ENCODE results near the gene RIN3. TPM values are rescaled to one million over a fixed set of nuclear protein-coding genes. Genes with fewer than 3 reads are reported as not detected.
"Not testable (repeated sequence)": the region's sequence is repeated elsewhere in the genome, so short reads cannot be mapped to it uniquely, and the experiment has no call there.

Gene RIN3
- polyA plus RNA-seq, 4 donors: 1.8 to 18.9 (median 12.1) TPM

- Histone ChIP-seq H3K4me1 (ENCODE audit: control insufficient read depth in 3 of 3, insufficient read depth in 2 of 3, low read depth in 1 of 3, low read length in 2 of 3) (no peaks in the 10 kb centered on the region), H3K4me3 (ENCODE audit: low read depth in 1 of 3, low read length in 3 of 3) (no peak overlapping the region), H3K36me3 (ENCODE audit: control insufficient read depth in 3 of 3, insufficient read depth in 2 of 3, low read depth in 1 of 3, low read length in 3 of 3) (peaks cover 0 to 6% (median 0%) of the 10 kb centered on the region in 3 donors), H3K27me3 (ENCODE audit: control insufficient read depth in 3 of 3, insufficient read depth in 3 of 3, low read length in 3 of 3) (no peaks in the 10 kb centered on the region), H3K9me3 (ENCODE audit: control insufficient read depth in 2 of 2, insufficient read depth in 1 of 2, low read depth in 1 of 2, low read length in 1 of 2) (no peaks in the 10 kb centered on the region), H3K27ac (ENCODE audit: low read depth in 1 of 3, low read length in 2 of 3) (no peak overlapping the region)
- 71 to 84% (median 78%) methylated on average over 14 of the region's 14 CpGs for WGBS, 3 donors
- no peak for DNase-seq
- FAIRE-seq: no peak
Observed at GRCh38 chr14:92527721-92528120, 14.1 kb downstream of the RIN3 start.

DNA sequence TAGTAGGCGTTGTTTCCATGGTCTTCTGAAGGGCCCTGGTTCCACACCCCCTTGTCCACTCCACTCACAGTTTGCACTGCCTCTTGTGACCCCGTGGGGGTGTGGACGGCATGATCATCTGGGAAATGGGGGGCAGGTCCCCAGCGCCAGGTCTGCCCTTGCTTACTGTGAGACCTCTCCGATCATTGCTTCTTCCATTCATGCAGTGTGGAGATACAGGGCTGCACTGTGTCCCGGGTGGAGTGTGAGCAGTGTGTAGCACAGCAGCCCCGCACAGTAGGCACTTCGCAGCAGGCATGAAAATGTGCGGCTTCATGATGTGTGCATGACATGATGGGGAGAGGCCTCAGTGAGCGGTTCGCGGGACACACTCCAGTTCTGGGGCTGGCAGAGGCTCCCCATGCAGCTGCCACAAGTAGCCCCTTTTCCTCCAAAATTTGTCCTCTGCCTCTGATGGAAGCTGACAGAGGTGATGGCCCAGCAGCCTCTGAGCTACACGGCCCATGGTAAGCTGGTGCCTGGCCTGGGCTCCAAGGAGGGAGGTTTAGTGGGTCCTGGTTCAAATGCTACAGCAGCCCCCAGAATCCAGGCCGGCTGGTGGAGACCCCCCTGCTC is 15.0 kb downstream of the RIN3 start:
- H3K27me3 ChIP-seq (ENCODE audit: control insufficient read depth in 3 of 3, insufficient read depth in 3 of 3, low read length in 3 of 3): no peaks in the 10 kb centered on the region
- H3K36me3 ChIP-seq (ENCODE audit: control insufficient read depth in 3 of 3, insufficient read depth in 2 of 3, low read depth in 1 of 3, low read length in 3 of 3): peaks cover 0 to 6% (median 0%) of the 10 kb centered on the region in 3 donors
- no peaks in the 10 kb centered on the region for H3K4me1 ChIP-seq (ENCODE audit: control insufficient read depth in 3 of 3, insufficient read depth in 2 of 3, low read depth in 1 of 3, low read length in 2 of 3)
- no peak for FAIRE-seq
- 94 to 95% (median 94%) methylated on average over 14 of the region's 14 CpGs for WGBS, 3 donors
- no peak overlapping the region for H3K4me3 ChIP-seq (ENCODE audit: low read depth in 1 of 3, low read length in 3 of 3)
- no peaks in the 10 kb centered on the region for H3K9me3 ChIP-seq (ENCODE audit: control insufficient read depth in 2 of 2, insufficient read depth in 1 of 2, low read depth in 1 of 2, low read length in 1 of 2)
- H3K27ac ChIP-seq (ENCODE audit: low read depth in 1 of 3, low read length in 2 of 3): no peak overlapping the region
- DNase-seq: no peak

DNA sequence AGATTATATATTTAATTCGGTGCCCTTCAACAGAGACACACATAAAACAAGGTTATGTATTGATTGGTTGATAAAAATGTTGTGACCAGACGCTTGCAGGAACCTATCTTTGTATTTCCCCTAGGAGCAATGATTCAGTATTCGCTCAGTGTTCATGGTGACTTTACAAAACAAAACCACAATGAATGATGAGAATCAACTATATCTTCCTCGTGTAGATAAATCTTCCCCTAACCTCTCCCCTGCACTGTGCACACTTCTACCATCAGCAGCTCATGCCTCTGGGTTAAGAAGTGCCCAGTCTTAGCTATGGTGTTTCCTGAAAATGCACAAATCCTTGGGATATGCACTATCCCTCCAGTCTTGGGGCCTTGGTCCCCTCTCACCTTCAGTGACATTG is 16.3 kb downstream of the RIN3 start:
- Histone ChIP-seq H3K4me1 (ENCODE audit: control insufficient read depth in 3 of 3, insufficient read depth in 2 of 3, low read depth in 1 of 3, low read length in 2 of 3) (peaks cover 0 to under 1% (median 0%) of the 10 kb centered on the region in 3 donors), H3K27ac (ENCODE audit: low read depth in 1 of 3, low read length in 2 of 3) (no peak overlapping the region), H3K27me3 (ENCODE audit: control insufficient read depth in 3 of 3, insufficient read depth in 3 of 3, low read length in 3 of 3) (no peaks in the 10 kb centered on the region), H3K9me3 (ENCODE audit: control insufficient read depth in 2 of 2, insufficient read depth in 1 of 2, low read depth in 1 of 2, low read length in 1 of 2) (no peaks in the 10 kb centered on the region), H3K4me3 (ENCODE audit: low read depth in 1 of 3, low read length in 3 of 3) (no peak overlapping the region), H3K36me3 (ENCODE audit: control insufficient read depth in 3 of 3, insufficient read depth in 2 of 3, low read depth in 1 of 3, low read length in 3 of 3) (no peaks in the 10 kb centered on the region)
- DNase-seq (no peak), FAIRE-seq (no peak)
- WGBS, 3 donors: 64 to 77% (median 67%) methylated on average over 4 of the region's 4 CpGs

- 69 to 84% (median 81%) methylated on average over 16 of the region's 16 CpGs for WGBS, 3 donors
- no peak for FAIRE-seq
- peaks cover 0 to 9% (median 4%) of the 10 kb centered on the region in 3 donors for H3K4me1 ChIP-seq (ENCODE audit: control insufficient read depth in 3 of 3, insufficient read depth in 2 of 3, low read depth in 1 of 3, low read length in 2 of 3)
- DNase-seq: peak in 1 of 2 donors; percentile 39
- peak overlapping the region in 2 of 3 donors; percentile 19 to 38 for H3K27ac ChIP-seq (ENCODE audit: low read depth in 1 of 3, low read length in 2 of 3)
- no peaks in the 10 kb centered on the region for H3K27me3 ChIP-seq (ENCODE audit: control insufficient read depth in 3 of 3, insufficient read depth in 3 of 3, low read length in 3 of 3)
- no peaks in the 10 kb centered on the region for H3K9me3 ChIP-seq (ENCODE audit: control insufficient read depth in 2 of 2, insufficient read depth in 1 of 2, low read depth in 1 of 2, low read length in 1 of 2)
- no peak overlapping the region for H3K4me3 ChIP-seq (ENCODE audit: low read depth in 1 of 3, low read length in 3 of 3)
- no peaks in the 10 kb centered on the region for H3K36me3 ChIP-seq (ENCODE audit: control insufficient read depth in 3 of 3, insufficient read depth in 2 of 3, low read depth in 1 of 3, low read length in 3 of 3)
Observed at GRCh38 chr14:92531106-92531873, 17.7 kb downstream of the RIN3 start.

- H3K27me3 ChIP-seq (ENCODE audit: control insufficient read depth in 3 of 3, insufficient read depth in 3 of 3, low read length in 3 of 3): no peaks in the 10 kb centered on the region
- FAIRE-seq (no peak), DNase-seq (peak in 1 of 2 donors; percentile 38)
- H3K4me1 ChIP-seq (ENCODE audit: control insufficient read depth in 3 of 3, insufficient read depth in 2 of 3, low read depth in 1 of 3, low read length in 2 of 3): peaks cover 0 to 9% (median 4%) of the 10 kb centered on the region in 3 donors
- no peak overlapping the region for H3K4me3 ChIP-seq (ENCODE audit: low read depth in 1 of 3, low read length in 3 of 3)
- H3K9me3 ChIP-seq (ENCODE audit: control insufficient read depth in 2 of 2, insufficient read depth in 1 of 2, low read depth in 1 of 2, low read length in 1 of 2): no peaks in the 10 kb centered on the region
- 53 to 66% (median 54%) methylated on average over 9 to 10 of the region's 10 CpGs for WGBS, 3 donors
- H3K36me3 ChIP-seq (ENCODE audit: control insufficient read depth in 3 of 3, insufficient read depth in 2 of 3, low read depth in 1 of 3, low read length in 3 of 3): no peaks in the 10 kb centered on the region
- peak overlapping the region in 2 of 3 donors; percentile 12 to 57 for H3K27ac ChIP-seq (ENCODE audit: low read depth in 1 of 3, low read length in 2 of 3)
Observed at GRCh38 chr14:92532490-92533163, 19.0 kb downstream of the RIN3 start.

DNA sequence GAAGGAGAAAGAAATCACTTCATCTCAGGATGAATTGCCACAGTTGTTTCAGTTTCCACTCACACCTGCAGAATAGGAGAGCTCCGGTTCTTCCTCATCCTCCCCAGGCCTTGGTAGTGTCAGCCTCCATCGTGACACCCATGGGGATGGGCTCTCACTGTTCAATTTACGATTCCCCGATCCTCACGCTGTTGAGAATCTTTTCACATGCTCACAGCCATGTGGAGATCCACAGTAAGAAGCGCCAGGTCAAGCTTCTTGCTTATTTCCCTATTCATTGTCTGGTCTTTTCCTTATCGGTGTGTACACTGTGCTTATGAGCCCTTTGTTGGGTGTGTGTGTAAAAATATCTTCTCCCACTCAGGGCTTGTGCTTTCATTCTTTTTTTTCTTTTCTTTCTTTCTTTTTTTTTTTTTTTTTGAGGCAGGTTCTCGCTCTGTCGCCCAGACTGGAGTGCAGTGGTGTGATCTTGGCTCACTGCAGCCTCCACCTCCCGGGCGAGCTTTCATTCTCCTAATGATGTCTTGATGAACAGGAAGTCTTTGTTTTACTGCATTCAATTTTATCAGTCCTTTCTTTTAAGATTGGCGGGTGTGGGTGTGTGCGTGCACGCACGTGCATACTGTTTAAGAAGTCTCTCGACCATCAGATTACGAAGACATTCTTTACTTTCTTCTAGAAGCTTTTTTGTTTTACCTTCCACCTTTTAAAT is 21.5 kb downstream of the RIN3 start:
- DNase-seq (peak; percentile 58 to 71), FAIRE-seq (no peak)
- no peaks in the 10 kb centered on the region for H3K36me3 ChIP-seq (ENCODE audit: control insufficient read depth in 3 of 3, insufficient read depth in 2 of 3, low read depth in 1 of 3, low read length in 3 of 3)
- H3K27ac ChIP-seq (ENCODE audit: low read depth in 1 of 3, low read length in 2 of 3): peak overlapping the region in 2 of 3 donors; percentile 48 to 69
- 6 to 38% (median 17%) methylated on average over 17 of the region's 17 CpGs for WGBS, 3 donors
- H3K27me3 ChIP-seq (ENCODE audit: control insufficient read depth in 3 of 3, insufficient read depth in 3 of 3, low read length in 3 of 3): no peaks in the 10 kb centered on the region
- H3K4me1 ChIP-seq (ENCODE audit: control insufficient read depth in 3 of 3, insufficient read depth in 2 of 3, low read depth in 1 of 3, low read length in 2 of 3): peaks cover 17 to 22% (median 19%) of the 10 kb centered on the region in 3 donors
- H3K9me3 ChIP-seq (ENCODE audit: control insufficient read depth in 2 of 2, insufficient read depth in 1 of 2, low read depth in 1 of 2, low read length in 1 of 2): no peaks in the 10 kb centered on the region
- no peak overlapping the region for H3K4me3 ChIP-seq (ENCODE audit: low read depth in 1 of 3, low read length in 3 of 3)

DNA sequence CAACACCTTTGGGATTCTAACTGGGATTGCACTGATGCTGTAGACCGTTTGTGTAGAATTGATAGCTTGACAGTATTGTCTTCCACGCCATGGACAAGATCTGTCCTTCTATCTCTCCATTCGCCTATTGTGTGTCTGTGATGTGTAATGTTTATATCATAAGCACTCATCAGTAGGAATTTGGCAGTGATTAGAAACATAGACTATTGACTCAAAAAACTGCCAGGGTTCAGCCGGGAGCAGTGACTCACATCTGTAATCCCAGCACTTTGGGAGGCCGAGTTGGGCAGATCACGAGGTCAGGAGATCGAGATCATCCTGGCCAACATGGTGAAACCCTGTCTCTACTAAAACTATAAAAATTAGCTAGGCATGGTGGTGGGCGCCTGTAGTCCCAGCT is 22.6 kb downstream of the RIN3 start:
- not testable (repeated sequence) for H3K36me3 ChIP-seq (ENCODE audit: control insufficient read depth in 3 of 3, insufficient read depth in 2 of 3, low read depth in 1 of 3, low read length in 3 of 3); H3K4me3 ChIP-seq (ENCODE audit: low read depth in 1 of 3, low read length in 3 of 3); FAIRE-seq; H3K9me3 ChIP-seq (ENCODE audit: control insufficient read depth in 2 of 2, insufficient read depth in 1 of 2, low read depth in 1 of 2, low read length in 1 of 2); DNase-seq; H3K27me3 ChIP-seq (ENCODE audit: control insufficient read depth in 3 of 3, insufficient read depth in 3 of 3, low read length in 3 of 3); H3K27ac ChIP-seq (ENCODE audit: low read depth in 1 of 3, low read length in 2 of 3)
- H3K4me1 ChIP-seq (ENCODE audit: control insufficient read depth in 3 of 3, insufficient read depth in 2 of 3, low read depth in 1 of 3, low read length in 2 of 3): peaks cover 17 to 28% (median 28%) of the 10 kb centered on the region in 3 donors
- WGBS, 3 donors: 66 to 68% (median 67%) methylated on average over 8 of the region's 8 CpGs

DNA sequence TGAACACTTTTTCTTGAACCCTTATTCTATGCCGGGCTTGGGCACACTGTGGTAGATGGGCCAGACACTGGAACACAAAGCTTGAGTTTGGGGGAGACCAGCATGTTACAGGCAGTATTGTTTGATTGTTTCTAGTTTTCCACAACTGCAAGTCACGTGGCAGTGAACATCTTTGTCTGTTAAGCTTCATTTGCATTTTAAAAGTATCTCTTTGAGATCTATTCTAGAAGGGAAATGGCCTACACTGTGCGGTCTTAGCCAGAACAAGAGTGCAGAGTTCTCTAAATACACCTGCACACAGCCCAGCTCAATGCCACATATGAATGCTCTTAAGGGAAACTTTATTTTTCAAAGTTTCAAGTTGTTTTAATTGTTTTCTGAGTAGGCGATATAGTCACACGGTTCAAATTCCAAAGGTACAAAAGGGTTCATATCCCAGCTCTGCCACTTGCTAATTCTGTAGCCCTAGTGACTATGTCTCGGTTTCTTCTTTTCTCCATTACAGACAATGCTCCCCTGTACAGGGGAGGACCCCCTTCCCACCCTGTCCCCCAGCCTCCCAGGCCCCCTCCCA is 24.9 kb downstream of the RIN3 start:
- Histone ChIP-seq H3K36me3 (ENCODE audit: control insufficient read depth in 3 of 3, insufficient read depth in 2 of 3, low read depth in 1 of 3, low read length in 3 of 3) (no peaks in the 10 kb centered on the region), H3K4me3 (ENCODE audit: low read depth in 1 of 3, low read length in 3 of 3) (no peak overlapping the region), H3K27me3 (ENCODE audit: control insufficient read depth in 3 of 3, insufficient read depth in 3 of 3, low read length in 3 of 3) (no peaks in the 10 kb centered on the region), H3K4me1 (ENCODE audit: control insufficient read depth in 3 of 3, insufficient read depth in 2 of 3, low read depth in 1 of 3, low read length in 2 of 3) (peaks cover 17 to 28% (median 28%) of the 10 kb centered on the region in 3 donors), H3K27ac (ENCODE audit: low read depth in 1 of 3, low read length in 2 of 3) (peak overlapping the region in 1 of 3 donors; percentile 62), H3K9me3 (ENCODE audit: control insufficient read depth in 2 of 2, insufficient read depth in 1 of 2, low read depth in 1 of 2, low read length in 1 of 2) (no peaks in the 10 kb centered on the region)
- DNase-seq (peak; percentile 60 to 64), FAIRE-seq (no peak)
- 30 to 61% (median 47%) methylated on average over 6 of the region's 6 CpGs for WGBS, 3 donors
